ENCODE measurements around the gene TAF3.

DNA sequence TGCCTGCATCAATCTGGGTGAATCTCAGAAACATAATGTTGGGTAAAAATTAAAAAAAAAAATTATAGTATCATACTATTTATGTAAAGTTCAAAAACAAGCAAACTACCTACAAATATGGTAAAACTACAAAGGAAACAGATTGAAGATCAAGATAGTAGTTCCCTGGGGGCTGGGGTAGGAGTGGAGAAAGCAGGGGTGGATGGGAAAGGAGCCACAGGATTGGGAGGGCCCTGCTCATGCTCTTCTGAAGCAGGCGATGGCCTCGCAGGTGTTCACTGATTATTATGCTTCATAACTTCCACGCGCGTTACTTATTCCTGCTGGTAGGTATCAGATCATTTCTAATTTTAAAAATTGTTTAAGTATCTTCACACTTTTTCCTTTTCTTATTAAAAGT is 140.1 kb downstream of the TAF3 start:
- TF ChIP-seq, protein P1, sequence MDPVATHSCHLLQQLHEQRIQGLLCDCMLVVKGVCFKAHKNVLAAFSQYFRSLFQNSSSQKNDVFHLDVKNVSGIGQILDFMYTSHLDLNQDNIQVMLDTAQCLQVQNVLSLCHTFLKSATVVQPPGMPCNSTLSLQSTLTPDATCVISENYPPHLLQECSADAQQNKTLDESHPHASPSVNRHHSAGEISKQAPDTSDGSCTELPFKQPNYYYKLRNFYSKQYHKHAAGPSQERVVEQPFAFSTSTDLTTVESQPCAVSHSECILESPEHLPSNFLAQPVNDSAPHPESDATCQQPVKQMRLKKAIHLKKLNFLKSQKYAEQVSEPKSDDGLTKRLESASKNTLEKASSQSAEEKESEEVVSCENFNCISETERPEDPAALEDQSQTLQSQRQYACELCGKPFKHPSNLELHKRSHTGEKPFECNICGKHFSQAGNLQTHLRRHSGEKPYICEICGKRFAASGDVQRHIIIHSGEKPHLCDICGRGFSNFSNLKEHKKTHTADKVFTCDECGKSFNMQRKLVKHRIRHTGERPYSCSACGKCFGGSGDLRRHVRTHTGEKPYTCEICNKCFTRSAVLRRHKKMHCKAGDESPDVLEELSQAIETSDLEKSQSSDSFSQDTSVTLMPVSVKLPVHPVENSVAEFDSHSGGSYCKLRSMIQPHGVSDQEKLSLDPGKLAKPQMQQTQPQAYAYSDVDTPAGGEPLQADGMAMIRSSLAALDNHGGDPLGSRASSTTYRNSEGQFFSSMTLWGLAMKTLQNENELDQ (tag by site-specific recombination; IDR thresholded peaks at IDR 0.05; ENCODE audit: low read depth), result no peak
- no peak for TF ChIP-seq ZNF791 (tag by site-specific recombination; IDR thresholded peaks at IDR 0.05)
- TF ChIP-seq, protein P2, sequence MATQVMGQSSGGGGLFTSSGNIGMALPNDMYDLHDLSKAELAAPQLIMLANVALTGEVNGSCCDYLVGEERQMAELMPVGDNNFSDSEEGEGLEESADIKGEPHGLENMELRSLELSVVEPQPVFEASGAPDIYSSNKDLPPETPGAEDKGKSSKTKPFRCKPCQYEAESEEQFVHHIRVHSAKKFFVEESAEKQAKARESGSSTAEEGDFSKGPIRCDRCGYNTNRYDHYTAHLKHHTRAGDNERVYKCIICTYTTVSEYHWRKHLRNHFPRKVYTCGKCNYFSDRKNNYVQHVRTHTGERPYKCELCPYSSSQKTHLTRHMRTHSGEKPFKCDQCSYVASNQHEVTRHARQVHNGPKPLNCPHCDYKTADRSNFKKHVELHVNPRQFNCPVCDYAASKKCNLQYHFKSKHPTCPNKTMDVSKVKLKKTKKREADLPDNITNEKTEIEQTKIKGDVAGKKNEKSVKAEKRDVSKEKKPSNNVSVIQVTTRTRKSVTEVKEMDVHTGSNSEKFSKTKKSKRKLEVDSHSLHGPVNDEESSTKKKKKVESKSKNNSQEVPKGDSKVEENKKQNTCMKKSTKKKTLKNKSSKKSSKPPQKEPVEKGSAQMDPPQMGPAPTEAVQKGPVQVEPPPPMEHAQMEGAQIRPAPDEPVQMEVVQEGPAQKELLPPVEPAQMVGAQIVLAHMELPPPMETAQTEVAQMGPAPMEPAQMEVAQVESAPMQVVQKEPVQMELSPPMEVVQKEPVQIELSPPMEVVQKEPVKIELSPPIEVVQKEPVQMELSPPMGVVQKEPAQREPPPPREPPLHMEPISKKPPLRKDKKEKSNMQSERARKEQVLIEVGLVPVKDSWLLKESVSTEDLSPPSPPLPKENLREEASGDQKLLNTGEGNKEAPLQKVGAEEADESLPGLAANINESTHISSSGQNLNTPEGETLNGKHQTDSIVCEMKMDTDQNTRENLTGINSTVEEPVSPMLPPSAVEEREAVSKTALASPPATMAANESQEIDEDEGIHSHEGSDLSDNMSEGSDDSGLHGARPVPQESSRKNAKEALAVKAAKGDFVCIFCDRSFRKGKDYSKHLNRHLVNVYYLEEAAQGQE (tag by site-specific recombination; IDR thresholded peaks at IDR 0.05), result no peak
- TF ChIP-seq, protein P3, sequence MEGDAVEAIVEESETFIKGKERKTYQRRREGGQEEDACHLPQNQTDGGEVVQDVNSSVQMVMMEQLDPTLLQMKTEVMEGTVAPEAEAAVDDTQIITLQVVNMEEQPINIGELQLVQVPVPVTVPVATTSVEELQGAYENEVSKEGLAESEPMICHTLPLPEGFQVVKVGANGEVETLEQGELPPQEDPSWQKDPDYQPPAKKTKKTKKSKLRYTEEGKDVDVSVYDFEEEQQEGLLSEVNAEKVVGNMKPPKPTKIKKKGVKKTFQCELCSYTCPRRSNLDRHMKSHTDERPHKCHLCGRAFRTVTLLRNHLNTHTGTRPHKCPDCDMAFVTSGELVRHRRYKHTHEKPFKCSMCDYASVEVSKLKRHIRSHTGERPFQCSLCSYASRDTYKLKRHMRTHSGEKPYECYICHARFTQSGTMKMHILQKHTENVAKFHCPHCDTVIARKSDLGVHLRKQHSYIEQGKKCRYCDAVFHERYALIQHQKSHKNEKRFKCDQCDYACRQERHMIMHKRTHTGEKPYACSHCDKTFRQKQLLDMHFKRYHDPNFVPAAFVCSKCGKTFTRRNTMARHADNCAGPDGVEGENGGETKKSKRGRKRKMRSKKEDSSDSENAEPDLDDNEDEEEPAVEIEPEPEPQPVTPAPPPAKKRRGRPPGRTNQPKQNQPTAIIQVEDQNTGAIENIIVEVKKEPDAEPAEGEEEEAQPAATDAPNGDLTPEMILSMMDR (tag by site-specific recombination; IDR thresholded peaks at IDR 0.05), result no peak

Data from HEK293 (cell line).